ENCODE data around the gene AK2.

Gene AK2

GRCh38 chr1:32972814-32973428 is 63.8 kb downstream of the AK2 start:
- Histone ChIP-seq H3K27ac (replicated peaks; ENCODE audit: low read length) (no peak overlapping the region), H3K9me3 (replicated peaks in 1 of 2; ENCODE audit: control insufficient read depth in 2 of 2, insufficient read depth in 1 of 2, low read depth in 1 of 2, low read length in 2 of 2) (peaks cover 0 to 4% of the 10 kb centered on the region in 2 donors), H3K4me2 (ENCODE audit: insufficient read depth, low read length, poor library complexity, severe bottlenecking) (peak overlapping the region; percentile 95), H2AFZ (ENCODE audit: low read length) (peak overlapping the region; percentile 99), H3K9ac (ENCODE audit: low read depth, low read length, poor library complexity) (peak overlapping the region; percentile 78), H3K27me3 (ENCODE audit: control insufficient read depth in 3 of 3, insufficient read depth in 3 of 3, low read depth in 1 of 3, low read length in 3 of 3) (peaks cover 0 to 38% (median 24%) of the 10 kb centered on the region in 3 experiments), H2BK5ac (ENCODE audit: low read length) (no peak overlapping the region), H4K8ac (ENCODE audit: low read depth, low read length) (no peak overlapping the region), H2BK12ac (ENCODE audit: low read length) (peak overlapping the region; percentile 93), H3K18ac (ENCODE audit: low read length) (peak overlapping the region; percentile 80), H2AK5ac (ENCODE audit: low read depth, low read length) (no peak overlapping the region), H3K4me1 (ENCODE audit: control insufficient read depth in 2 of 2, insufficient read depth in 1 of 2, low read depth in 1 of 2, low read length in 2 of 2) (peaks cover 2% of the 10 kb centered on the region in 2 donors), H3K4me3 (ENCODE audit: low read length in 2 of 2) (peak overlapping the region; percentile 52 to 78), H3K4ac (ENCODE audit: low read length) (no peak overlapping the region), H3K14ac (ENCODE audit: low read length) (no peak overlapping the region), H2BK15ac (ENCODE audit: low read length) (peak overlapping the region; percentile 11), H4K91ac (ENCODE audit: low read depth, low read length, poor library complexity) (no peak overlapping the region), H3K36me3 (replicated peaks in 1 of 2; ENCODE audit: control insufficient read depth in 2 of 2, insufficient read depth in 2 of 2, low read length in 2 of 2) (no peaks in the 10 kb centered on the region), H3K79me1 (ENCODE audit: low read depth, low read length) (no peaks in the 10 kb centered on the region), H3K23ac (ENCODE audit: low read depth, low read length, poor library complexity) (no peak overlapping the region), H2BK120ac (ENCODE audit: low read depth, low read length) (no peak overlapping the region)
- peak; percentile 69 for DNase-seq (ENCODE audit: low spot score)
- WGBS, 2 donors (ENCODE audit: extremely low coverage in 2 of 2, insufficient read length in 2 of 2, insufficient replicate concordance in 1 of 2) = no CpG with 5 or more reads among the region's 58 CpGs

DNA sequence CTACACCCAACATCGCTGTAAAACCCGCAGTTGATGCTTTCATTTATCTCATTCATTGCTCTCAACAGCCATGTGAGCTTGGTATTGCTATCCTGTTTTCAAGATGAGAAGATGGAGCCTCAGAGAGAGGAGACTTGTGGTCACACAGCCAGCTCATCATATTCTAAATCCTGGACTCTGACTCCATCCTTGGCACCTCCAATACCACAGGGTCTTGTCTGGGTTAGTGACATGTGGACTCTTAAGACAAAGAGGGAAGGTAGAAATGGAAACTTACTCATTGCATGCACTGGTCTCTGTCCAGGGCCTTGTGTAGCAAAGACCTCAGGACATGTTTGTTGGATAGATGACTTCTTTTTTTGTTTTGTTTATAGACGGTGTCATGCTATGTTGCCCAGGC is 65.1 kb downstream of the AK2 start:
- Histone ChIP-seq H3K27me3 (ENCODE audit: control insufficient read depth in 3 of 3, insufficient read depth in 3 of 3, low read depth in 1 of 3, low read length in 3 of 3) (peaks cover 0 to 42% (median 24%) of the 10 kb centered on the region in 3 experiments), H3K9me3 (replicated peaks in 1 of 2; ENCODE audit: control insufficient read depth in 2 of 2, insufficient read depth in 1 of 2, low read depth in 1 of 2, low read length in 2 of 2) (peaks cover 0 to 4% of the 10 kb centered on the region in 2 donors), H3K18ac (ENCODE audit: low read length) (no peak overlapping the region)

GRCh38 chr1:32971156-32971555 is 65.5 kb downstream of the AK2 start:
- Histone ChIP-seq H3K4ac (ENCODE audit: low read length) (no peak overlapping the region), H3K27me3 (ENCODE audit: control insufficient read depth in 3 of 3, insufficient read depth in 3 of 3, low read depth in 1 of 3, low read length in 3 of 3) (peaks cover 0 to 42% (median 24%) of the 10 kb centered on the region in 3 experiments), H3K23ac (ENCODE audit: low read depth, low read length, poor library complexity) (no peak overlapping the region), H2BK120ac (ENCODE audit: low read depth, low read length) (no peak overlapping the region), H3K36me3 (replicated peaks in 1 of 2; ENCODE audit: control insufficient read depth in 2 of 2, insufficient read depth in 2 of 2, low read length in 2 of 2) (no peaks in the 10 kb centered on the region), H3K9ac (ENCODE audit: low read depth, low read length, poor library complexity) (no peak overlapping the region), H3K9me3 (replicated peaks in 1 of 2; ENCODE audit: control insufficient read depth in 2 of 2, insufficient read depth in 1 of 2, low read depth in 1 of 2, low read length in 2 of 2) (peaks cover 0 to 4% of the 10 kb centered on the region in 2 donors), H3K79me1 (ENCODE audit: low read depth, low read length) (no peaks in the 10 kb centered on the region), H3K4me1 (ENCODE audit: control insufficient read depth in 2 of 2, insufficient read depth in 1 of 2, low read depth in 1 of 2, low read length in 2 of 2) (peaks cover 2% of the 10 kb centered on the region in 2 donors), H3K4me2 (ENCODE audit: insufficient read depth, low read length, poor library complexity, severe bottlenecking) (no peak overlapping the region), H2BK5ac (ENCODE audit: low read length) (no peak overlapping the region), H4K8ac (ENCODE audit: low read depth, low read length) (no peak overlapping the region), H2AFZ (ENCODE audit: low read length) (no peak overlapping the region), H4K91ac (ENCODE audit: low read depth, low read length, poor library complexity) (no peak overlapping the region), H3K18ac (ENCODE audit: low read length) (no peak overlapping the region), H2BK12ac (ENCODE audit: low read length) (no peak overlapping the region), H3K4me3 (ENCODE audit: low read length in 2 of 2) (no peak overlapping the region), H2AK5ac (ENCODE audit: low read depth, low read length) (no peak overlapping the region), H2BK15ac (ENCODE audit: low read length) (no peak overlapping the region), H3K27ac (replicated peaks; ENCODE audit: low read length) (no peak overlapping the region), H3K14ac (ENCODE audit: low read length) (no peak overlapping the region)
- no peak for DNase-seq (ENCODE audit: low spot score)
- no CpG with 5 or more reads among the region's 1 CpG for WGBS, 2 donors (ENCODE audit: extremely low coverage in 2 of 2, insufficient read length in 2 of 2, insufficient replicate concordance in 1 of 2)

More for the DNA sequence above, 65.1 kb downstream of the AK2 start:
- Histone ChIP-seq H3K4ac (ENCODE audit: low read length) (no peak overlapping the region), H2AFZ (ENCODE audit: low read length) (no peak overlapping the region), H2BK15ac (ENCODE audit: low read length) (no peak overlapping the region), H3K23ac (ENCODE audit: low read depth, low read length, poor library complexity) (no peak overlapping the region), H4K91ac (ENCODE audit: low read depth, low read length, poor library complexity) (no peak overlapping the region), H2BK120ac (ENCODE audit: low read depth, low read length) (no peak overlapping the region), H2BK5ac (ENCODE audit: low read length) (no peak overlapping the region), H3K4me1 (ENCODE audit: control insufficient read depth in 2 of 2, insufficient read depth in 1 of 2, low read depth in 1 of 2, low read length in 2 of 2) (peaks cover 2% of the 10 kb centered on the region in 2 donors), H3K4me3 (ENCODE audit: low read length in 2 of 2) (no peak overlapping the region), H3K79me1 (ENCODE audit: low read depth, low read length) (no peaks in the 10 kb centered on the region), H3K14ac (ENCODE audit: low read length) (no peak overlapping the region), H2BK12ac (ENCODE audit: low read length) (no peak overlapping the region), H3K36me3 (replicated peaks in 1 of 2; ENCODE audit: control insufficient read depth in 2 of 2, insufficient read depth in 2 of 2, low read length in 2 of 2) (no peaks in the 10 kb centered on the region), H2AK5ac (ENCODE audit: low read depth, low read length) (no peak overlapping the region), H4K8ac (ENCODE audit: low read depth, low read length) (no peak overlapping the region), H3K4me2 (ENCODE audit: insufficient read depth, low read length, poor library complexity, severe bottlenecking) (no peak overlapping the region), H3K27ac (replicated peaks; ENCODE audit: low read length) (no peak overlapping the region), H3K9ac (ENCODE audit: low read depth, low read length, poor library complexity) (no peak overlapping the region)
- no peak for DNase-seq (ENCODE audit: low spot score)
- WGBS, 2 donors (ENCODE audit: extremely low coverage in 2 of 2, insufficient read length in 2 of 2, insufficient replicate concordance in 1 of 2) = no CpG with 5 or more reads among the region's 3 CpGs

- Histone ChIP-seq H3K4me1 (ENCODE audit: control insufficient read depth in 2 of 2, insufficient read depth in 1 of 2, low read depth in 1 of 2, low read length in 2 of 2) (peaks cover 2% of the 10 kb centered on the region in 2 donors), H2AK5ac (ENCODE audit: low read depth, low read length) (no peak overlapping the region), H4K8ac (ENCODE audit: low read depth, low read length) (no peak overlapping the region), H3K36me3 (replicated peaks in 1 of 2; ENCODE audit: control insufficient read depth in 2 of 2, insufficient read depth in 2 of 2, low read length in 2 of 2) (no peaks in the 10 kb centered on the region), H3K27ac (replicated peaks; ENCODE audit: low read length) (no peak overlapping the region), H2BK5ac (ENCODE audit: low read length) (no peak overlapping the region), H3K4me3 (ENCODE audit: low read length in 2 of 2) (no peak overlapping the region), H3K27me3 (ENCODE audit: control insufficient read depth in 3 of 3, insufficient read depth in 3 of 3, low read depth in 1 of 3, low read length in 3 of 3) (peaks cover 0 to 42% (median 24%) of the 10 kb centered on the region in 3 experiments), H3K9ac (ENCODE audit: low read depth, low read length, poor library complexity) (no peak overlapping the region), H3K4me2 (ENCODE audit: insufficient read depth, low read length, poor library complexity, severe bottlenecking) (no peak overlapping the region), H3K79me1 (ENCODE audit: low read depth, low read length) (no peaks in the 10 kb centered on the region), H4K91ac (ENCODE audit: low read depth, low read length, poor library complexity) (no peak overlapping the region), H3K4ac (ENCODE audit: low read length) (no peak overlapping the region), H3K14ac (ENCODE audit: low read length) (no peak overlapping the region), H2BK120ac (ENCODE audit: low read depth, low read length) (no peak overlapping the region), H2BK12ac (ENCODE audit: low read length) (no peak overlapping the region), H2BK15ac (ENCODE audit: low read length) (no peak overlapping the region), H2AFZ (ENCODE audit: low read length) (no peak overlapping the region), H3K23ac (ENCODE audit: low read depth, low read length, poor library complexity) (no peak overlapping the region), H3K18ac (ENCODE audit: low read length) (no peak overlapping the region), H3K9me3 (replicated peaks in 1 of 2; ENCODE audit: control insufficient read depth in 2 of 2, insufficient read depth in 1 of 2, low read depth in 1 of 2, low read length in 2 of 2) (no peaks in the 10 kb centered on the region)
- DNase-seq (ENCODE audit: low spot score) = no peak
Observed at GRCh38 chr1:32969566-32969965, 67.1 kb downstream of the AK2 start.
